ENCODE results near the gene FERMT2. TPM values are rescaled to one million over a fixed set of nuclear protein-coding genes. Genes with fewer than 3 reads are reported as not detected.
A peak's percentile ranks its signal among the peaks of the same experiment; 100 is the strongest.

Gene FERMT2
- total and polyA plus RNA-seq, 9 of the 15 experiments (the other 6 are each of a cell fraction or from before 2014, with no cell fraction given), result 0.10 to 1.3 (median 0.40) TPM

DNA sequence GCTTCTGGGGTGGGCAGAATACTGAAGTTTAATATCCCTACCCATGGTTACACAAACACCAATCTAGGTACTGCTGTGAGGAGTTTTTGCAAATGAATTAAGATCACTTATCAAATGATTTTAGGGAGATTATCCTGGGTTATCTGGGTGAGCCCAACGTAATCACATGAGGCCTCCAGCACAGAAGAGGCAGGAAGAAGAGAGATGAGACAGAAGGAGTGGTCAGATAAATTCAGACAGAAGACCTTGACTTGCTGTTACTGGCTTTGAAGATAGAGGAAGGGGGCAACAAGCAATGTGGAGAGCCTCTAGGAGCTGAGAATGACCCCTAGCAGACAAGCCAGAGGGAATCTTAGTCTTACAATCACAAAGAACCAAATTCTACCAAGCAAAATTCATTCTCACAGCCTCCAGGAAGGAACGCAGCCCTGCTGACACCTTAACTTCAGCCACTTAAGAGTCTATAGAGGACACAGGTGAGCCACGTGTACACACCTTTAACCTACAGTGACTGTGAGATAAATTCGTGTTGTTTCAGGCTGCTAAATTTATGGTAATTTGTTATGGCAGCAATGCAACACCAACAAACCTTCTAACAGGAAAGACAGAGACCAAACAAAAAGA lies 49.4 kb downstream of the FERMT2 start:
- DNase-seq (ENCODE audit: extremely low read depth in 1 of 4, low spot score in 3 of 4) (no peak), ATAC-seq (no peak), FAIRE-seq (no peak)
- Histone ChIP-seq H4K20me1 (replicated peaks; ENCODE audit: control insufficient read depth, insufficient read depth, low read length) (no peaks in the 10 kb centered on the region), H3K4me3 (no peak overlapping the region), H2AFZ (ENCODE audit: low read depth, low read length) (no peak overlapping the region), H3K9ac (ENCODE audit: insufficient read depth in 1 of 2, low read depth in 2 of 2, low read length in 2 of 2) (no peak overlapping the region), H3K36me3 (ENCODE audit: control insufficient read depth, insufficient read depth, low read length) (no peaks in the 10 kb centered on the region), H3K27me3 (ENCODE audit: control insufficient read depth in 2 of 2, insufficient read depth in 2 of 2, low read length in 2 of 2) (no peaks in the 10 kb centered on the region), H3K4me2 (ENCODE audit: insufficient read depth, low read length) (no peak overlapping the region), H3K9me3 (replicated peaks; ENCODE audit: control insufficient read depth, insufficient read depth, low read depth, low read length) (no peaks in the 10 kb centered on the region), H3K27ac (ENCODE audit: extremely low read depth, low read depth, low read length) (no peak overlapping the region), H3K9me1 (ENCODE audit: control insufficient read depth, insufficient read depth, low read length) (no peaks in the 10 kb centered on the region), H3K79me2 (ENCODE audit: control insufficient read depth, insufficient read depth, low read length) (no peaks in the 10 kb centered on the region), H3K4me1 (replicated peaks in 1 of 2; ENCODE audit: control insufficient read depth in 2 of 2, insufficient read depth in 2 of 2, low read length in 2 of 2) (no peaks in the 10 kb centered on the region)
- BruUV-seq (replicated peaks), result no TSS peak
- TF ChIP-seq CBFA2T2 (conservative IDR thresholded peaks at IDR 0.05) (0 out of 2 replicates have a peak, but pooled peaks have one; percentile 6), CBFA2T3 (IDR thresholded peaks at IDR 0.05) (peak; percentile 25), POLR2AphosphoS5 (IDR thresholded peaks at IDR 0.05; ENCODE audit: control insufficient read depth, insufficient read depth, low read depth, low read length) (no peak)
- ChIA-PET CTCF (ENCODE audit: low intra/inter-chr PET ratio) (no interaction called here), POLR2A (no interaction called here)
- intact Hi-C loops (cut with micrococcal nuclease) (no loop called here), in situ Hi-C loops (cut with MboI) (no loop called here)
- WGBS (ENCODE audit: insufficient coverage, low coverage, missing lambda C conversion rate), result 0% methylated on average over 3 of the region's 4 CpGs

DNA sequence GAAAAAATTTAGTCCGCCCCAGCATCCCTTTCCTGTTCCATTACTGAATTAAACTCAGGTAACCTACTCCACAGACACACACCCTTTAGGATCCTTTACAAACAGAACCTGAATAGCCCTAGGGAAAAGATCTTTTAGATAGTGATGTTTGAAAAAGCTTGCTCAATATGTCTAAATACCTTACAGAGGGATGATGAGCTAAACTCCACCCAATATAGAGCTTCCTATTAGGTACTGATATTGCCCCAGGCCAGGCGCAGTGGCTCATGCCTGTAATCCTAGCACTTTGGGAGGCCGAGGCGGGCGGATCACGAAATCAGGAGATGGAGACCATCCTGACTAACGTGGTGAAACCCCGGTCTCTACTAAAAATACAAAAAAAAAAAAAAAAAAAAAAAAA lies 50.1 kb downstream of the FERMT2 start:
- in situ Hi-C loops (cut with MboI), result no loop called here
- 0% methylated on average over 1 of the region's 8 CpGs for WGBS (ENCODE audit: insufficient coverage, low coverage, missing lambda C conversion rate)
- Histone ChIP-seq H3K27ac (ENCODE audit: extremely low read depth, low read depth, low read length) (no peak overlapping the region), H3K27me3 (ENCODE audit: control insufficient read depth in 2 of 2, insufficient read depth in 2 of 2, low read length in 2 of 2) (no peaks in the 10 kb centered on the region), H3K9me1 (ENCODE audit: control insufficient read depth, insufficient read depth, low read length) (no peaks in the 10 kb centered on the region), H3K4me1 (replicated peaks in 1 of 2; ENCODE audit: control insufficient read depth in 2 of 2, insufficient read depth in 2 of 2, low read length in 2 of 2) (no peaks in the 10 kb centered on the region), H3K4me3 (no peak overlapping the region), H3K9ac (ENCODE audit: insufficient read depth in 1 of 2, low read depth in 2 of 2, low read length in 2 of 2) (no peak overlapping the region), H3K79me2 (ENCODE audit: control insufficient read depth, insufficient read depth, low read length) (no peaks in the 10 kb centered on the region), H3K9me3 (replicated peaks; ENCODE audit: control insufficient read depth, insufficient read depth, low read depth, low read length) (no peaks in the 10 kb centered on the region), H4K20me1 (replicated peaks; ENCODE audit: control insufficient read depth, insufficient read depth, low read length) (no peaks in the 10 kb centered on the region), H3K4me2 (ENCODE audit: insufficient read depth, low read length) (no peak overlapping the region), H2AFZ (ENCODE audit: low read depth, low read length) (no peak overlapping the region), H3K36me3 (ENCODE audit: control insufficient read depth, insufficient read depth, low read length) (no peaks in the 10 kb centered on the region)
- POLR2A ChIA-PET, result no interaction called here
- TF ChIP-seq ZNF445 (CRISPR knock-in tag; IDR thresholded peaks at IDR 0.05; ENCODE audit: low read depth) (no peak), ZBTB1 (CRISPR knock-in tag; IDR thresholded peaks at IDR 0.05; ENCODE audit: borderline replicate concordance, low read depth) (no peak), KLF13 (tag; IDR thresholded peaks at IDR 0.05; ENCODE audit: borderline replicate concordance, low read depth) (no peak), XRCC4 (IDR thresholded peaks at IDR 0.05; ENCODE audit: extremely low read depth, insufficient read depth, insufficient read length) (no peak)
- TF ChIP-seq, protein P1, sequence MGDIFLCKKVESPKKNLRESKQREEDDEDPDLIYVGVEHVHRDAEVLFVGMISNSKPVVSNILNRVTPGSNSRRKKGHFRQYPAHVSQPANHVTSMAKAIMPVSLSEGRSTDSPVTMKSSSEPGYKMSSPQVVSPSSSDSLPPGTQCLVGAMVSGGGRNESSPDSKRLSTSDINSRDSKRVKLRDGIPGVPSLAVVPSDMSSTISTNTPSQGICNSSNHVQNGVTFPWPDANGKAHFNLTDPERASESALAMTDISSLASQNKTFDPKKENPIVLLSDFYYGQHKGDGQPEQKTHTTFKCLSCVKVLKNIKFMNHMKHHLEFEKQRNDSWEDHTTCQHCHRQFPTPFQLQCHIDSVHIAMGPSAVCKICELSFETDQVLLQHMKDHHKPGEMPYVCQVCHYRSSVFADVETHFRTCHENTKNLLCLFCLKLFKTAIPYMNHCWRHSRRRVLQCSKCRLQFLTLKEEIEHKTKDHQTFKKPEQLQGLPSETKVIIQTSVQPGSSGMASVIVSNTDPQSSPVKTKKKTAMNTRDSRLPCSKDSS (IDR thresholded peaks at IDR 0.05; ENCODE audit: low read depth, partially characterized antibody), result no peak
- CTCF ChIA-PET (ENCODE audit: low intra/inter-chr PET ratio), result no interaction called here
- ATAC-seq, result no peak
- intact Hi-C loops (cut with micrococcal nuclease), result no loop called here
- no peak for DNase-seq (ENCODE audit: extremely low read depth in 1 of 4, low spot score in 3 of 4)
- BruUV-seq (replicated peaks), result no TSS peak
- no peak for FAIRE-seq

Data from K562 (cell line).